ENCODE data around the gene RET.

The RET gene

DNA sequence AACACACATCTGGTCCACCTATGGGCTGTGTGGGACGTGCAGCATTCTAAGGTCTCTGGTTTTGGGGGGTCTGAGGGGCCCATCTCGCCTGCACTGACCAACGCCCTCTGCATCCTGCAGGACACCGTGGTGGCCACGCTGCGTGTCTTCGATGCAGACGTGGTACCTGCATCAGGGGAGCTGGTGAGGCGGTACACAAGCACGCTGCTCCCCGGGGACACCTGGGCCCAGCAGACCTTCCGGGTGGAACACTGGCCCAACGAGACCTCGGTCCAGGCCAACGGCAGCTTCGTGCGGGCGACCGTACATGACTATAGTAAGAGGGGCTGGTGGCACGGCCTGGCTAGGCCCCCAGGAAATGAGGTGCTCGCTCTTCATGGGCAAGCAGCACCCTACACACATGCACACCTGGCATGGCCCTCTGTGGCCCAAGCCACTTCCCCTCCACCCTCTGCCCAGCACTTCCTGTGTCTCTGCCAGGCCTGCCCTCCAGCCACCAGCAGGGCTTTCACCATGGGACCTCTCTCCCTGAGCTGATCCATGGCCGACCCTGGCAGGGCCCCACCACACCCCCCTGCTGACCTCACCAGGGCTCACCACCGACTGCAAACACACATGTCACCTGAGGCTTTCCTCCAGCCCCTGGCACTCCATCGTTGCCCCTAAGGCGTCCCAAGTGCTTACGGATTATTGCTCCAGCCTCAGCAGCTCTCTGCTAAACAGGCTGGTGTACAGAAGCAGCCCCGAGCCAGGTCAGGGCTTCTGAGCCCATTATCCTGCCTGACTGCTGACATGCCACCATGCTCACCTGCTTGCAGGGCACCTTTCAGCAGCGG, 29.6 kb downstream of the RET start:
- Histone ChIP-seq H3K4ac (ENCODE audit: low read length) (no peak overlapping the region), H3K4me1 (ENCODE audit: control insufficient read depth in 2 of 2, insufficient read depth in 1 of 2, low read depth in 1 of 2, low read length in 2 of 2) (peaks cover 4 to 6% of the 10 kb centered on the region in 2 donors), H2BK5ac (ENCODE audit: low read length) (no peak overlapping the region), H3K4me3 (ENCODE audit: low read length in 2 of 2) (no peak overlapping the region), H2AFZ (ENCODE audit: low read length) (no peak overlapping the region), H3K36me3 (replicated peaks in 1 of 2; ENCODE audit: control insufficient read depth in 2 of 2, insufficient read depth in 2 of 2, low read length in 2 of 2) (no peaks in the 10 kb centered on the region), H3K79me1 (ENCODE audit: low read depth, low read length) (peaks cover 4% of the 10 kb centered on the region), H3K9ac (ENCODE audit: low read depth, low read length, poor library complexity) (no peak overlapping the region), H3K4me2 (ENCODE audit: insufficient read depth, low read length, poor library complexity, severe bottlenecking) (no peak overlapping the region), H2BK15ac (ENCODE audit: low read length) (no peak overlapping the region), H2AK5ac (ENCODE audit: low read depth, low read length) (peak overlapping the region; percentile 82), H3K9me3 (replicated peaks in 1 of 2; ENCODE audit: control insufficient read depth in 2 of 2, insufficient read depth in 1 of 2, low read depth in 1 of 2, low read length in 2 of 2) (no peaks in the 10 kb centered on the region), H4K91ac (ENCODE audit: low read depth, low read length, poor library complexity) (peak overlapping the region; percentile 27), H3K14ac (ENCODE audit: low read length) (no peak overlapping the region), H2BK12ac (ENCODE audit: low read length) (no peak overlapping the region), H3K18ac (ENCODE audit: low read length) (no peak overlapping the region), H3K27me3 (ENCODE audit: control insufficient read depth in 3 of 3, insufficient read depth in 3 of 3, low read depth in 1 of 3, low read length in 3 of 3) (peaks cover 0 to 37% (median 11%) of the 10 kb centered on the region in 3 experiments), H4K8ac (ENCODE audit: low read depth, low read length) (no peak overlapping the region), H3K23ac (ENCODE audit: low read depth, low read length, poor library complexity) (no peak overlapping the region), H2BK120ac (ENCODE audit: low read depth, low read length) (no peak overlapping the region), H3K27ac (replicated peaks; ENCODE audit: low read length) (no peak overlapping the region)
- whole genome bisulfite sequencing, 2 donors (ENCODE audit: extremely low coverage in 2 of 2, insufficient read length in 2 of 2, insufficient replicate concordance in 1 of 2), result no CpG with 5 or more reads among the region's 28 CpGs
- no peak for DNase-seq (ENCODE audit: low spot score)

DNA sequence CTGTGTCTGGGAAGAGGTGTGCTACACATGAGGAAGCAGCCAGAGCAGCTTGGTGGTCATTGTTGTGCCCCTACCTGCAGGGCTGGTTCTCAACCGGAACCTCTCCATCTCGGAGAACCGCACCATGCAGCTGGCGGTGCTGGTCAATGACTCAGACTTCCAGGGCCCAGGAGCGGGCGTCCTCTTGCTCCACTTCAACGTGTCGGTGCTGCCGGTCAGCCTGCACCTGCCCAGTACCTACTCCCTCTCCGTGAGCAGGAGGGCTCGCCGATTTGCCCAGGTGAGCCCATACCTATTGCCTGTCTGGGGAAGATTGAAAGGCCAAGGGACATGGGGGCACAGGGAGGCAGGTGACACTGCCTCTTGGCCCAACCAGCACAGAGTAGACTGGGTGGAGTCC, 32.1 kb downstream of the RET start:
- WGBS, 2 donors (ENCODE audit: extremely low coverage in 2 of 2, insufficient read length in 2 of 2, insufficient replicate concordance in 1 of 2), result no CpG with 5 or more reads among the region's 12 CpGs
- H3K4ac ChIP-seq (ENCODE audit: low read length), result no peak overlapping the region

DNA sequence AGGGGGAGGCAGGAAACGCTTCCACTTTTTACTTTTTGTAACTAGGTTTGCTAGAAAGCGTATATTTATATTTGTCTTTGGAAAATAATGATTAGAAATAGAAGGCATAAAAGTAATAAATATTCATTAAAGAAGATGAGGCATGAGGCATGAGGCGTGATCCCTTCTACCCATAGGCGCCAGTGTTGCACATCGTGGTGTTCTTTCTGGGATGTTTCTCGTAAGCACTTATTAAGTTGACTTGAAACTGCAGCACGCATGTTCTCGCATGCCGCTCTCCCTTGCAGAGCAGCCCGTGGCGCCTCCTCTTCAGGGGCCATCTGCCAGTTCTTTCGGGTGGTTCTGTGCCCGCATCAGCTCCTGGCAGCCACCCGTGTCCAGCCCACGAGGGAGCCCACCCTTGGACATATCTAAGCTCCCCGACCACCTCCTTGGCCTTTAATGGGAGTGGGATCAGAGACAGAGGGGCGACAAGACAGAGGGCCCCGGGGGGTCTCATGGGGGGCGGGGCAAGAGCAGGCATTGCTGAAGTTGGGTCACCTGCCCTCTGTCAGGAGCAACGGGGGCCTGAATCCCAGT, 32.9 kb downstream of the RET start:
- H3K79me1 ChIP-seq (ENCODE audit: low read depth, low read length), result peaks cover 4% of the 10 kb centered on the region
- no peak for DNase-seq (ENCODE audit: low spot score)
- H2BK12ac ChIP-seq (ENCODE audit: low read length), result no peak overlapping the region
- H3K36me3 ChIP-seq (replicated peaks in 1 of 2; ENCODE audit: control insufficient read depth in 2 of 2, insufficient read depth in 2 of 2, low read length in 2 of 2), result no peaks in the 10 kb centered on the region
- H3K4me1 ChIP-seq (ENCODE audit: control insufficient read depth in 2 of 2, insufficient read depth in 1 of 2, low read depth in 1 of 2, low read length in 2 of 2), result peaks cover 3 to 4% of the 10 kb centered on the region in 2 donors
- peak overlapping the region; percentile 27 for H3K18ac ChIP-seq (ENCODE audit: low read length)
- H3K14ac ChIP-seq (ENCODE audit: low read length), result no peak overlapping the region
- no peak overlapping the region for H4K8ac ChIP-seq (ENCODE audit: low read depth, low read length)
- H3K9ac ChIP-seq (ENCODE audit: low read depth, low read length, poor library complexity), result no peak overlapping the region
- H2AK5ac ChIP-seq (ENCODE audit: low read depth, low read length), result peak overlapping the region; percentile 38
- H2BK120ac ChIP-seq (ENCODE audit: low read depth, low read length), result no peak overlapping the region
- H3K4me2 ChIP-seq (ENCODE audit: insufficient read depth, low read length, poor library complexity, severe bottlenecking), result no peak overlapping the region
- H2AFZ ChIP-seq (ENCODE audit: low read length), result no peak overlapping the region
- peak overlapping the region; percentile 10 for H3K23ac ChIP-seq (ENCODE audit: low read depth, low read length, poor library complexity)
- no peak overlapping the region for H4K91ac ChIP-seq (ENCODE audit: low read depth, low read length, poor library complexity)
- H3K4me3 ChIP-seq (ENCODE audit: low read length in 2 of 2), result no peak overlapping the region
- no peak overlapping the region for H3K4ac ChIP-seq (ENCODE audit: low read length)
- no peaks in the 10 kb centered on the region for H3K9me3 ChIP-seq (replicated peaks in 1 of 2; ENCODE audit: control insufficient read depth in 2 of 2, insufficient read depth in 1 of 2, low read depth in 1 of 2, low read length in 2 of 2)
- no CpG with 5 or more reads among the region's 20 CpGs for WGBS, 2 donors (ENCODE audit: extremely low coverage in 2 of 2, insufficient read length in 2 of 2, insufficient replicate concordance in 1 of 2)
- H3K27me3 ChIP-seq (ENCODE audit: control insufficient read depth in 3 of 3, insufficient read depth in 3 of 3, low read depth in 1 of 3, low read length in 3 of 3), result peaks cover 0 to 18% (median 4%) of the 10 kb centered on the region in 3 experiments
- H3K27ac ChIP-seq (replicated peaks; ENCODE audit: low read length), result no peak overlapping the region
- no peak overlapping the region for H2BK15ac ChIP-seq (ENCODE audit: low read length)
- no peak overlapping the region for H2BK5ac ChIP-seq (ENCODE audit: low read length)

More for the DNA sequence above, 32.1 kb downstream of the RET start:
- H2BK120ac ChIP-seq (ENCODE audit: low read depth, low read length), result no peak overlapping the region
- H3K14ac ChIP-seq (ENCODE audit: low read length), result no peak overlapping the region
- H3K4me2 ChIP-seq (ENCODE audit: insufficient read depth, low read length, poor library complexity, severe bottlenecking), result no peak overlapping the region
- no peak overlapping the region for H3K27ac ChIP-seq (replicated peaks; ENCODE audit: low read length)
- no peak overlapping the region for H2BK15ac ChIP-seq (ENCODE audit: low read length)
- no peak overlapping the region for H3K23ac ChIP-seq (ENCODE audit: low read depth, low read length, poor library complexity)
- no peak overlapping the region for H2BK5ac ChIP-seq (ENCODE audit: low read length)
- no peaks in the 10 kb centered on the region for H3K36me3 ChIP-seq (replicated peaks in 1 of 2; ENCODE audit: control insufficient read depth in 2 of 2, insufficient read depth in 2 of 2, low read length in 2 of 2)
- no peak overlapping the region for H3K4me3 ChIP-seq (ENCODE audit: low read length in 2 of 2)
- no peak overlapping the region for H3K9ac ChIP-seq (ENCODE audit: low read depth, low read length, poor library complexity)
- H2AK5ac ChIP-seq (ENCODE audit: low read depth, low read length), result no peak overlapping the region
- H3K27me3 ChIP-seq (ENCODE audit: control insufficient read depth in 3 of 3, insufficient read depth in 3 of 3, low read depth in 1 of 3, low read length in 3 of 3), result peaks cover 0 to 26% (median 9%) of the 10 kb centered on the region in 3 experiments
- peaks cover 4 to 6% of the 10 kb centered on the region in 2 donors for H3K4me1 ChIP-seq (ENCODE audit: control insufficient read depth in 2 of 2, insufficient read depth in 1 of 2, low read depth in 1 of 2, low read length in 2 of 2)
- no peak overlapping the region for H2BK12ac ChIP-seq (ENCODE audit: low read length)
- H3K79me1 ChIP-seq (ENCODE audit: low read depth, low read length), result peaks cover 4% of the 10 kb centered on the region
- H3K18ac ChIP-seq (ENCODE audit: low read length), result no peak overlapping the region
- H2AFZ ChIP-seq (ENCODE audit: low read length), result no peak overlapping the region
- H3K9me3 ChIP-seq (replicated peaks in 1 of 2; ENCODE audit: control insufficient read depth in 2 of 2, insufficient read depth in 1 of 2, low read depth in 1 of 2, low read length in 2 of 2), result no peaks in the 10 kb centered on the region
- H4K91ac ChIP-seq (ENCODE audit: low read depth, low read length, poor library complexity), result no peak overlapping the region
- no peak for DNase-seq (ENCODE audit: low spot score)
- no peak overlapping the region for H4K8ac ChIP-seq (ENCODE audit: low read depth, low read length)

DNA sequence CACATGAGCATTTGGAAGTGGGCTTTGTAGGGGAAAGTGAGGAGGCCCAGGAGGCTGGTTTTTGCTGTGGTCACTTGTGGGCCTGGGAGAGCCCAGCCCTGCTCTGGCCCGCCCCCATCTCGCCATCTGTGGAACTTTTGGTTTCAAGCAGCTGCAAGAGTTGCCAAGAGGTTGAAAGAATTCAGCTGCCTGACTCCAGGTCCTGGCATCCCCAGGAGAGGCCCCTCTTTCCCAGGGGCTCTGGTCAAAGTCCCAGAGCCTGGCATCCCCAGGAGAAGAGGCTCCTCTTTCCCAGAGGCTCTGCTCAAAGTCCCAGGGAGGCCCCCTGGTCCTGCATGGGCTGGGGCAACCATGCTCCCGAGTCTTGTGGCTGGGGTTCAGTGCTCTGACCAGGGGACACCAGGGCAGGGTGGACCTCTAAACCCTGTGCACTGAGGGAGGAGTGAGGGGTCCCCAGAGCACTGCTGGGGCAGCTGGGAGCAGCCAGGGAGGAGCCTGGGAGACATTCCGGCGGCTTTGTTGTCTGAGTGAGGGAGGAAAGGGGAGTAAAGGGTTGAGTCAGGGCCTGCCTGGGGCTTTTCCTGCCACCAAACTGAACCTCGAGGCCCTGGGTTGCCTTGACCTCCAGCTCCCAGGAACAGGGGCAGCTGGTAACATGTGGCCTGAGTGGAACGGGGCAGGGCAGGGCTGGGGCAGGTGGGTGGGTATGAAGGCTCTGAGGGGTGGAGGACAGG, 33.6 kb downstream of the RET start:
- no peak overlapping the region for H3K27ac ChIP-seq (replicated peaks; ENCODE audit: low read length)
- H2AFZ ChIP-seq (ENCODE audit: low read length), result peak overlapping the region; percentile 9
- no peak overlapping the region for H3K23ac ChIP-seq (ENCODE audit: low read depth, low read length, poor library complexity)
- H3K4me2 ChIP-seq (ENCODE audit: insufficient read depth, low read length, poor library complexity, severe bottlenecking), result no peak overlapping the region
- peak overlapping the region; percentile 63 for H3K18ac ChIP-seq (ENCODE audit: low read length)
- H2BK120ac ChIP-seq (ENCODE audit: low read depth, low read length), result no peak overlapping the region
- no peaks in the 10 kb centered on the region for H3K79me1 ChIP-seq (ENCODE audit: low read depth, low read length)
- no peak overlapping the region for H2BK5ac ChIP-seq (ENCODE audit: low read length)
- DNase-seq (ENCODE audit: low spot score), result no peak
- no peak overlapping the region for H2BK15ac ChIP-seq (ENCODE audit: low read length)
- H3K9ac ChIP-seq (ENCODE audit: low read depth, low read length, poor library complexity), result peak overlapping the region; percentile 16
- H3K36me3 ChIP-seq (replicated peaks in 1 of 2; ENCODE audit: control insufficient read depth in 2 of 2, insufficient read depth in 2 of 2, low read length in 2 of 2), result no peaks in the 10 kb centered on the region
- H3K4me3 ChIP-seq (ENCODE audit: low read length in 2 of 2), result no peak overlapping the region
- no peak overlapping the region for H4K91ac ChIP-seq (ENCODE audit: low read depth, low read length, poor library complexity)
- H2BK12ac ChIP-seq (ENCODE audit: low read length), result no peak overlapping the region
- no peaks in the 10 kb centered on the region for H3K9me3 ChIP-seq (replicated peaks in 1 of 2; ENCODE audit: control insufficient read depth in 2 of 2, insufficient read depth in 1 of 2, low read depth in 1 of 2, low read length in 2 of 2)
- peaks cover 0 to 3% of the 10 kb centered on the region in 2 donors for H3K4me1 ChIP-seq (ENCODE audit: control insufficient read depth in 2 of 2, insufficient read depth in 1 of 2, low read depth in 1 of 2, low read length in 2 of 2)
- WGBS, 2 donors (ENCODE audit: extremely low coverage in 2 of 2, insufficient read length in 2 of 2, insufficient replicate concordance in 1 of 2), result no CpG with 5 or more reads among the region's 7 CpGs
- peak overlapping the region; percentile 47 for H3K14ac ChIP-seq (ENCODE audit: low read length)
- H2AK5ac ChIP-seq (ENCODE audit: low read depth, low read length), result peak overlapping the region; percentile 59
- H4K8ac ChIP-seq (ENCODE audit: low read depth, low read length), result peak overlapping the region; percentile 48
- H3K27me3 ChIP-seq (ENCODE audit: control insufficient read depth in 3 of 3, insufficient read depth in 3 of 3, low read depth in 1 of 3, low read length in 3 of 3), result peaks cover 0 to 15% (median 0%) of the 10 kb centered on the region in 3 experiments
- H3K4ac ChIP-seq (ENCODE audit: low read length), result no peak overlapping the region
